Measurements from ENCODE around the gene NEDD8. TPM values are rescaled to one million over a fixed set of nuclear protein-coding genes. Genes with fewer than 3 reads are reported as not detected.
"Not testable (repeated sequence)": the region's sequence is repeated elsewhere in the genome, so short reads cannot be mapped to it uniquely, and the experiment has no call there.

Gene NEDD8
- total RNA-seq, 1 donor from 2014 or later, result 191 TPM

- Mint-ChIP-seq H3K36me3 (ENCODE audit: low read depth) (peaks cover 34% of the 10 kb centered on the region), H3K9me3 (no peaks in the 10 kb centered on the region), H3K27me3 (ENCODE audit: low read depth) (no peaks in the 10 kb centered on the region), H3K27ac (ENCODE audit: unreplicated experiment) (no peak overlapping the region), H3K4me3 (no peak overlapping the region), H3K4me1 (peaks cover 6% of the 10 kb centered on the region)
- TF ChIP-seq, protein P1, sequence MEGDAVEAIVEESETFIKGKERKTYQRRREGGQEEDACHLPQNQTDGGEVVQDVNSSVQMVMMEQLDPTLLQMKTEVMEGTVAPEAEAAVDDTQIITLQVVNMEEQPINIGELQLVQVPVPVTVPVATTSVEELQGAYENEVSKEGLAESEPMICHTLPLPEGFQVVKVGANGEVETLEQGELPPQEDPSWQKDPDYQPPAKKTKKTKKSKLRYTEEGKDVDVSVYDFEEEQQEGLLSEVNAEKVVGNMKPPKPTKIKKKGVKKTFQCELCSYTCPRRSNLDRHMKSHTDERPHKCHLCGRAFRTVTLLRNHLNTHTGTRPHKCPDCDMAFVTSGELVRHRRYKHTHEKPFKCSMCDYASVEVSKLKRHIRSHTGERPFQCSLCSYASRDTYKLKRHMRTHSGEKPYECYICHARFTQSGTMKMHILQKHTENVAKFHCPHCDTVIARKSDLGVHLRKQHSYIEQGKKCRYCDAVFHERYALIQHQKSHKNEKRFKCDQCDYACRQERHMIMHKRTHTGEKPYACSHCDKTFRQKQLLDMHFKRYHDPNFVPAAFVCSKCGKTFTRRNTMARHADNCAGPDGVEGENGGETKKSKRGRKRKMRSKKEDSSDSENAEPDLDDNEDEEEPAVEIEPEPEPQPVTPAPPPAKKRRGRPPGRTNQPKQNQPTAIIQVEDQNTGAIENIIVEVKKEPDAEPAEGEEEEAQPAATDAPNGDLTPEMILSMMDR (conservative IDR thresholded peaks at IDR 0.05), result no peak
- no peak for DNase-seq (ENCODE audit: low read depth, low spot score)
These were observed 25.7 kb downstream of the NEDD8 start for GRCh38 chr14:24206260-24207103.

DNA sequence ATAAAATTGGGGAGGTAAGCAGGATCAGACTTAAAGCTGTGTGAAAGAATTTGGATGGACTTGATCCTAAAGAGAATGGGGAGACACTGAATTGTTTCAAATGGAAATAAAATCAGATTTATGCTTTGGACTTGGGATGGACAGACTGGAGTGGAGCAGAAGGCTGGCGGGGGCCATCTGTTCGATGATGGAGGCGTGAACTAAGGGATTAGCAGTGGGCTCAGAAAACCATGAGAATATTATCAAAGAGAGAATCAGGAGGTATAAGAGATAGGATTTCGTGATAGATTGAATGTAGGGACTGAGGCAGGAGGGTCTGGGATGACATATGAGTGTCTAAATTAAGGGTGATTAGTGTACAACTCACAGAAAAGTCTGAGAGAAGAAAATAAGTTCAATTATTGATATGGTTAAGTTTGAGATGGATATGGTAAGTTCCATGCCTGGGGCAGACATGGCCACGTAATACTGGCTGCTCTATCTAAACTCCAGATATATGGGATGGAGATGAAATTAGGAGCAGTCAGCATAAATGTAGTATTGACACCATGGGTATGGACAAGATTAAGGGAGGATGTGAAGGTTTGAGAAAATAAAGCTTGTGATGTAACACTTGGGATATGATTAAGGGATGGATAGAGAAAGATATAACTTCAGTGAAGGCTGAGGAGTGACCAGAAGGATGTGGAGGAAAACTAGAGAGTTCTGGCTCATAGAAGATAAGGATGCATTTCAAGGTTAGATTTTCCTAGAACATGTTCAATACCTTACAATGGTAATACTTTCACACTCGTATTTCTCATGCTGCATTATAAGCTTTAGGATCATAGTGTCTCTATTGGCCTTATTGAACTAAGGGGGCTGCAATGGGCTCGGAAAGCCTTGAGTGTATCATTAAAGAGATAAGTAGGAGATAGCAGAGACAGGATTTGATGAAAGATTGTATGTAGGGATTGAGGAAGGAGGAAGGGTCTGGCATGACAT lies 27.7 kb downstream of the NEDD8 start:
- Mint-ChIP-seq H3K4me1 (peaks cover 5% of the 10 kb centered on the region), H3K4me3 (peak overlapping the region; percentile 2), H3K36me3 (ENCODE audit: low read depth) (peaks cover 36% of the 10 kb centered on the region), H3K9me3 (no peaks in the 10 kb centered on the region), H3K27ac (ENCODE audit: unreplicated experiment) (no peak overlapping the region), H3K27me3 (ENCODE audit: low read depth) (no peaks in the 10 kb centered on the region)
- TF ChIP-seq, protein P1 (conservative IDR thresholded peaks at IDR 0.05), result no peak
- DNase-seq (ENCODE audit: low read depth, low spot score), result no peak

DNA sequence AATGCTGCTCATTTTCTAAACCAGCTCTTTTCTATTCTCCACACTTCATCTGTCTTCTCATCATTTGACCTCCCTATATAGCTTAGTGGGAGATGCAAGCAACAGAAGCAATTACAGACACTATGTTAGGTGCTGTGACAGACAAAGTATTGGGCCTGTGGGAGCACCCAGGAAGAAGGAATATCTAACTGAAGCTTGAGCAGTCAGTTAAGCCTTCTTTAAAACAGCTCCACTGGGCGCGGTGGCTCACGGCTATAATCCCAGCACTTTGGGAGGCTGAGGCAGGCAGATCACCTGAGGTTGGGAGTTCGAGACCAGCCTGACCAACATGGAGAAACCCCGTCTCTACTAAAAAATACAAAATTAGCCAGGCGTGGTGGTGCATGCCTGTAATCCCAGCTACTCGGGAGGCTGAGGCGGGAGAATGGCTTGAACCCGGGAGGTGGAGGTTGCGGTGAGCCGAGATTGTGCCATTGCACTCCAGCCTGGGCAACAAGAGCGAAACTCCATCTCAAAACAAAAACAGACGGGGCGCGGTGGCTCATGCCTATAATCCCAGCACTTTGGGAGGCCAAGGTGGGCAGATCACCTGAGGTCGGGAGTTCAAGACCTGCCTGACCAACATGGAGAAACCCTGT lies 28.8 kb downstream of the NEDD8 start:
- H3K27me3 Mint-ChIP-seq (ENCODE audit: low read depth); H3K27ac Mint-ChIP-seq (ENCODE audit: unreplicated experiment); H3K9me3 Mint-ChIP-seq; DNase-seq (ENCODE audit: low read depth, low spot score): not testable (repeated sequence)
- H3K4me1 Mint-ChIP-seq, result peaks cover 13% of the 10 kb centered on the region
- peak overlapping the region; percentile 36 for H3K4me3 Mint-ChIP-seq
- H3K36me3 Mint-ChIP-seq (ENCODE audit: low read depth), result peaks cover 45% of the 10 kb centered on the region

DNA sequence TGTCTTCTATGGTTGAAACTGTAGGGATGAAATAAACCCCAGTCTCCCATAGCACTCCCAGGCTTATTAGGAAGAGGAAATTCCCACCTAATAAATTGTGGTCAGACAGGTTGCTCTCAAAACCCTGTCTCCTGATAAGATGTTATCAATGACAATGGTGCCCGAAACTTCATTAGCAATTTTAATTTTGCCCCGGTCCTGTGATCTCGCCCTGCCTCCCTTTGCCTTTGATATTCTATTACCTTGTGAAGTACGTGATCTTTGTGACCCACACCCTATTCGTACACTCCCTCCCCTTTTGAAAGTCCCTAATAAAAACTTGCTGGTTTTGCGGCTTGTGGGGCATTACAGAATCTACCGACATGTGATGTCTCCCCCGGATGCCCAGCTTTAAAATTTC lies 29.6 kb downstream of the NEDD8 start:
- H3K27ac Mint-ChIP-seq (ENCODE audit: unreplicated experiment); DNase-seq (ENCODE audit: low read depth, low spot score); H3K27me3 Mint-ChIP-seq (ENCODE audit: low read depth); H3K9me3 Mint-ChIP-seq: not testable (repeated sequence)
- Mint-ChIP-seq H3K4me1 (peaks cover 14% of the 10 kb centered on the region), H3K4me3 (peak overlapping the region; percentile 36), H3K36me3 (ENCODE audit: low read depth) (peaks cover 41% of the 10 kb centered on the region)

DNA sequence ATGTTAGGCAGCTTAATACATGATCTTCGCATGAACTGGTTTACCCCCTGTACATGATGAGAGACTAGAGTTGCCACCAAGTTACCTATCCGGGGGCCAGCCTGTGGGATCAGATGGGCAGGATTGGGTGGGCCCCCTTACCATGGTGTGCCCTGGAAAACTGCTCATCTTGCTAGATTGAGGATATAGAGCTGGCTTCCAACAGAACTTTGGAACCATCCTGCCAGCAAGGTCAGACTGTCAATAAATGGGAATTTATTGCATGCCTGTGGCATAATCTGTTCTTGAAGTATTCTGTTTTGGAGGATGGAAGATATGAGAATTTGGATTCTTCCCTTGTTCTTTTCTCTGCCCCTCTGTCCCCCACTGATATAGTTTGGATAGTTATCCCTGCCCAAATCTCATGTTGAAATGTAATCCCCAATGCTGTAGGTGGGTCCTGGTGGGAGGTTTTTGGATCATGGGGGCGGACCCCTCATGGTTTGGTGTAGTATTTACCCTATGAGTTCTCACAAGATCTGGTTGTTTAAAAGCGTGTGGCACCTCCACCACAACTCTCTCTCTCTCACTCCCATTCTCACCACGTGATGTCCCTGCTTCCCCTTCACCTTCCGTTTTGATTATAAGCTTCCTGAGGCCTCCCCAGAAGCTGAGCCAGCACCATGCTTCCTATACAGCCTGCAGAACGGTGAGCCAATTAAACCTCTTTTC lies 33.2 kb downstream of the NEDD8 start:
- TF ChIP-seq, protein P1 (conservative IDR thresholded peaks at IDR 0.05), result no peak
- Mint-ChIP-seq H3K4me3 (peak overlapping the region; percentile 63), H3K4me1 (peaks cover 36% of the 10 kb centered on the region), H3K27ac (ENCODE audit: unreplicated experiment) (peak overlapping the region; percentile 70), H3K36me3 (ENCODE audit: low read depth) (peaks cover 30% of the 10 kb centered on the region), H3K27me3 (ENCODE audit: low read depth) (no peaks in the 10 kb centered on the region), H3K9me3 (no peaks in the 10 kb centered on the region)
- DNase-seq (ENCODE audit: low read depth, low spot score), result no peak

- Mint-ChIP-seq H3K27ac (ENCODE audit: unreplicated experiment) (no peak overlapping the region), H3K4me1 (peaks cover 38% of the 10 kb centered on the region), H3K4me3 (peak overlapping the region; percentile 96), H3K9me3 (no peaks in the 10 kb centered on the region), H3K27me3 (ENCODE audit: low read depth) (no peaks in the 10 kb centered on the region), H3K36me3 (ENCODE audit: low read depth) (peaks cover 30% of the 10 kb centered on the region)
- TF ChIP-seq, protein P1 (conservative IDR thresholded peaks at IDR 0.05), result no peak
- no peak for DNase-seq (ENCODE audit: low read depth, low spot score)
These were observed 35.1 kb downstream of the NEDD8 start for GRCh38 chr14:24197056-24197450.
